LNCAP (cell line): Measurements from ENCODE around the gene FMN2.

ENCODE experiments used
- CTCF ChIP-seq: fragments of 450-650 bp; IDR thresholded peaks from 2 replicates; pipeline ENCODE4 v1.5.1; 2017; ENCODE audit warnings: mild to moderate bottlenecking

FMN2 gene

GRCh38 chr1:240415532-240415931 lies 323.8 kb downstream of the FMN2 start:
- no peak for TF ChIP-seq CTCF

- TF ChIP-seq CTCF = no peak
These were observed 325.6 kb downstream of the FMN2 start for GRCh38 chr1:240417317-240417716.

- TF ChIP-seq CTCF = no peak
These were observed 329.1 kb downstream of the FMN2 start for GRCh38 chr1:240420766-240421165.

GRCh38 chr1:240423246-240423924 lies 331.7 kb downstream of the FMN2 start:
- TF ChIP-seq CTCF = no peak

GRCh38 chr1:240424740-240425464 lies 333.2 kb downstream of the FMN2 start:
- TF ChIP-seq CTCF = no peak

GRCh38 chr1:240426051-240426450 lies 334.4 kb downstream of the FMN2 start:
- no peak for TF ChIP-seq CTCF

- no peak for TF ChIP-seq CTCF
These were observed 344.4 kb downstream of the FMN2 start for GRCh38 chr1:240435996-240436566.
